ENCODE results near the gene ACIN1. TPM values are rescaled to one million over a fixed set of nuclear protein-coding genes. Genes with fewer than 3 reads are reported as not detected.

Gene ACIN1
- total RNA-seq, 1 experiment from 2014 or later: 333 TPM

DNA sequence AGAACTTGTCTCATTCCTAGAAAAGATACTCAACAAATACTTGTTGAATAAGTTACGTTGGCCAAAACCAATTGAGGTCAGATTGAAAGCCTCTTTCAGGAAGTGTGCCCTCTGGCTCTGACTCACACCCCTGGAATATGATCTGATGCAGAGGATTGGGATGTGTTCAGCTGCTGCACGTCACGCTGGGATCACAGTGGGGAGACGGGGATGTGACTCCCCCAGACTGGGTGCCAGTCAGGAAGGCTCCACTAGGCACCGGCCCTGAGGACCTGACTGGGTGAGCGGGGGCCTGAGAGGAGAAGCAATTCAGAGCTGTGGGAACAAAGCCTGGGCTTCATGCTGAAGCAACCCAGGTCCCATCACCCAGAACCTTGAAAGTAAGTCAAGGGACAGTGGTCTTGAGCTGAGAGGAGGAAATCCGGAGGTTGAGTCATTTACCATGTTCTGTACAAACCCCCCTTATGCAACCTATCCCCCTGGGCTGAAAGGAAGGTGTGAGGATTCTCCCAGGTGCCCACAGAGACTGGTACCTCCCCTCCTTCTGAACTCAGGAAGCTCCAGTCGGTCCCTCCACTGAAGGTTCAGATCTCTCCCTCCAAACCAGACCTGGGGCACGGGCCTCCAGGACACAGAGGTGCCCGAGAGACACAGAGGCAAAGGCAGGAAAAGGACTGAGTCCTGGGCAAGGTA lies 20.2 kb upstream of the ACIN1 start:
- H2BK20ac ChIP-seq (ENCODE audit: low read depth, low read length, poor library complexity, severe bottlenecking): no peak overlapping the region
- H3K9ac ChIP-seq (ENCODE audit: extremely low read depth, insufficient read length, low read length): no peak overlapping the region
- H3K14ac ChIP-seq (ENCODE audit: insufficient read depth, low read length): no peak overlapping the region
- Mint-ChIP-seq H3K4me3 (no peak overlapping the region), H3K27me3 (ENCODE audit: low read depth) (peaks cover 28% of the 10 kb centered on the region), H3K27ac (no peak overlapping the region), H3K4me1 (peaks cover 31 to 36% of the 10 kb centered on the region in 2 experiments), H3K36me3 (ENCODE audit: insufficient read depth in 1 of 3, low read depth in 3 of 3) (no peaks in the 10 kb centered on the region; a peak in 1 of 7 replicates), H3K9me3 (no peaks in the 10 kb centered on the region)
- no peak overlapping the region for H3K18ac ChIP-seq (ENCODE audit: insufficient read length, low read depth, low read length)
- no peak overlapping the region for H2BK12ac ChIP-seq (ENCODE audit: insufficient read length, low read depth, low read length)
- H3K27ac ChIP-seq (ENCODE audit: insufficient read length, low read depth, low read length): no peak overlapping the region
- no peak overlapping the region for H2AK5ac ChIP-seq (ENCODE audit: insufficient read length, low read length)
- H2AFZ ChIP-seq (ENCODE audit: low read length): no peak overlapping the region
- H3K27me3 ChIP-seq (ENCODE audit: insufficient read depth, low read length): no peaks in the 10 kb centered on the region
- TF ChIP-seq, protein P1, sequence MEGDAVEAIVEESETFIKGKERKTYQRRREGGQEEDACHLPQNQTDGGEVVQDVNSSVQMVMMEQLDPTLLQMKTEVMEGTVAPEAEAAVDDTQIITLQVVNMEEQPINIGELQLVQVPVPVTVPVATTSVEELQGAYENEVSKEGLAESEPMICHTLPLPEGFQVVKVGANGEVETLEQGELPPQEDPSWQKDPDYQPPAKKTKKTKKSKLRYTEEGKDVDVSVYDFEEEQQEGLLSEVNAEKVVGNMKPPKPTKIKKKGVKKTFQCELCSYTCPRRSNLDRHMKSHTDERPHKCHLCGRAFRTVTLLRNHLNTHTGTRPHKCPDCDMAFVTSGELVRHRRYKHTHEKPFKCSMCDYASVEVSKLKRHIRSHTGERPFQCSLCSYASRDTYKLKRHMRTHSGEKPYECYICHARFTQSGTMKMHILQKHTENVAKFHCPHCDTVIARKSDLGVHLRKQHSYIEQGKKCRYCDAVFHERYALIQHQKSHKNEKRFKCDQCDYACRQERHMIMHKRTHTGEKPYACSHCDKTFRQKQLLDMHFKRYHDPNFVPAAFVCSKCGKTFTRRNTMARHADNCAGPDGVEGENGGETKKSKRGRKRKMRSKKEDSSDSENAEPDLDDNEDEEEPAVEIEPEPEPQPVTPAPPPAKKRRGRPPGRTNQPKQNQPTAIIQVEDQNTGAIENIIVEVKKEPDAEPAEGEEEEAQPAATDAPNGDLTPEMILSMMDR (conservative IDR thresholded peaks at IDR 0.05): no peak
- H3K23ac ChIP-seq (ENCODE audit: insufficient read length, low read depth, low read length): no peak overlapping the region
- H3K4ac ChIP-seq (ENCODE audit: low read depth, low read length): no peak overlapping the region
- no peaks in the 10 kb centered on the region for H3K9me3 ChIP-seq (ENCODE audit: control insufficient read depth, low read depth, low read length)
- no peak overlapping the region for H2BK120ac ChIP-seq (ENCODE audit: low read depth, low read length, poor library complexity, severe bottlenecking)
- no peak overlapping the region for H4K8ac ChIP-seq (replicated peaks; ENCODE audit: insufficient read length, low read depth, low read length)
- no peak for DNase-seq
- H2BK5ac ChIP-seq (ENCODE audit: insufficient read length, low read length): no peak overlapping the region
- no peak overlapping the region for H3K56ac ChIP-seq (ENCODE audit: insufficient read length, low read depth, low read length)
- no peak overlapping the region for H4K91ac ChIP-seq (ENCODE audit: insufficient read length, low read depth, low read length)
- no peaks in the 10 kb centered on the region for H4K20me1 ChIP-seq (ENCODE audit: control insufficient read depth, insufficient read depth, insufficient read length)
- no CpG with 5 or more reads among the region's 10 CpGs for WGBS (ENCODE audit: extremely low coverage, insufficient read length, low lambda C conversion rate)
- H3K23me2 ChIP-seq (ENCODE audit: insufficient read length, low read depth, low read length, poor library complexity, severe bottlenecking): no peaks in the 10 kb centered on the region
- H3K4me1 ChIP-seq (ENCODE audit: insufficient read depth, low read length): peaks cover 2% of the 10 kb centered on the region; the same call in 1 of the 2 replicates
- no peak overlapping the region for H3K4me2 ChIP-seq (ENCODE audit: insufficient read depth, insufficient read length, low read length)
- no peaks in the 10 kb centered on the region for H3K79me1 ChIP-seq (ENCODE audit: insufficient read depth, low read depth, low read length, poor library complexity, severe bottlenecking)
- H3T11ph ChIP-seq (ENCODE audit: low read length): no peak overlapping the region
- no peak overlapping the region for H4K5ac ChIP-seq (ENCODE audit: insufficient read length, low read depth, low read length)
- no peak overlapping the region for H2BK15ac ChIP-seq (ENCODE audit: low read depth, low read length)
- H3K79me2 ChIP-seq (ENCODE audit: insufficient read depth, low read length): no peaks in the 10 kb centered on the region
